ENCODE data around the gene ULK4.

The ULK4 gene

DNA sequence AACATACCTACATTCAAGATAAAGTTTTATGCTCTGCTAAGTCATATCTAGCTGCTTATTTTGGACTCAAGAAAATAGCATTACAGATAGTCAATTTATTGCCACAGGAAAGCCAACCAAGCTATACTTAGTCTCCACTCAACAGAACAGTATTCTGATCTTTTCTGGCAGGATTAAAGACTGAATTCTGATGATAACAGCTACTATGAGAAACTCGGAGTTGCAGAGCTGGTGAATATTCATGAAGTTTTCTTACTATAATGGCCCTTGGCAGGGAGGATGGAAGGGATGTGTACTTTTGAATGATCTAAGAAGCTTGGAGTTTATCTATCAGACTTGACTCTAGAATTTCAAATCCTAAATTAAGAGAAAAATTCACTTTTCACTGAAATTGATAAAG, 524.9 kb downstream of the ULK4 start:
- TF ChIP-seq, protein P1, sequence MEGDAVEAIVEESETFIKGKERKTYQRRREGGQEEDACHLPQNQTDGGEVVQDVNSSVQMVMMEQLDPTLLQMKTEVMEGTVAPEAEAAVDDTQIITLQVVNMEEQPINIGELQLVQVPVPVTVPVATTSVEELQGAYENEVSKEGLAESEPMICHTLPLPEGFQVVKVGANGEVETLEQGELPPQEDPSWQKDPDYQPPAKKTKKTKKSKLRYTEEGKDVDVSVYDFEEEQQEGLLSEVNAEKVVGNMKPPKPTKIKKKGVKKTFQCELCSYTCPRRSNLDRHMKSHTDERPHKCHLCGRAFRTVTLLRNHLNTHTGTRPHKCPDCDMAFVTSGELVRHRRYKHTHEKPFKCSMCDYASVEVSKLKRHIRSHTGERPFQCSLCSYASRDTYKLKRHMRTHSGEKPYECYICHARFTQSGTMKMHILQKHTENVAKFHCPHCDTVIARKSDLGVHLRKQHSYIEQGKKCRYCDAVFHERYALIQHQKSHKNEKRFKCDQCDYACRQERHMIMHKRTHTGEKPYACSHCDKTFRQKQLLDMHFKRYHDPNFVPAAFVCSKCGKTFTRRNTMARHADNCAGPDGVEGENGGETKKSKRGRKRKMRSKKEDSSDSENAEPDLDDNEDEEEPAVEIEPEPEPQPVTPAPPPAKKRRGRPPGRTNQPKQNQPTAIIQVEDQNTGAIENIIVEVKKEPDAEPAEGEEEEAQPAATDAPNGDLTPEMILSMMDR (IDR thresholded peaks at IDR 0.05): no peak

- TF ChIP-seq, protein P1 (IDR thresholded peaks at IDR 0.05): no peak
Measured at GRCh38 chr3:41434781-41435180, 527.1 kb downstream of the ULK4 start.

GRCh38 chr3:41431386-41431785, 530.5 kb downstream of the ULK4 start:
- TF ChIP-seq, protein P1 (IDR thresholded peaks at IDR 0.05): no peak

DNA sequence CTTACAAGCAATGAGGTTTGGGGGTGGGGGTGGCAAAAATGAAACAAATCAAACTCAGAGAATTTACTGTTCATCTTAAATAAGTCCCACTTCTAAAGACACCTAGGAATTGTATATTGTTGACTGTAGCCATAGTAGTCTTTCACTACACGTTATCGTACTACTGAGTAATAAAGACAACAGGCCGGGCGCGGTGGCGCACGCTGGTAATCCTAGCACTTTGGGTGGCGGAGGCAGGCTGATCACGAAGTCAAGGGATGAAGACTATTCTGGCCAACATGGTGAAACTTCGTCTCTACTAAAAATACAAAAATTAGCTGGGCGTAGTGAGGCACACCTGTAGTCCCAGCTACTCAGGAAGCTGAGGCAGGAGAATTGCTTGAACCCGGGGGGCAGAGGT, 531.0 kb downstream of the ULK4 start:
- TF ChIP-seq, protein P1 (IDR thresholded peaks at IDR 0.05): no peak

GRCh38 chr3:41430391-41430790, 531.5 kb downstream of the ULK4 start:
- TF ChIP-seq, protein P1 (IDR thresholded peaks at IDR 0.05): no peak

GRCh38 chr3:41426485-41426884, 535.4 kb downstream of the ULK4 start:
- TF ChIP-seq, protein P1 (IDR thresholded peaks at IDR 0.05): no peak

DNA sequence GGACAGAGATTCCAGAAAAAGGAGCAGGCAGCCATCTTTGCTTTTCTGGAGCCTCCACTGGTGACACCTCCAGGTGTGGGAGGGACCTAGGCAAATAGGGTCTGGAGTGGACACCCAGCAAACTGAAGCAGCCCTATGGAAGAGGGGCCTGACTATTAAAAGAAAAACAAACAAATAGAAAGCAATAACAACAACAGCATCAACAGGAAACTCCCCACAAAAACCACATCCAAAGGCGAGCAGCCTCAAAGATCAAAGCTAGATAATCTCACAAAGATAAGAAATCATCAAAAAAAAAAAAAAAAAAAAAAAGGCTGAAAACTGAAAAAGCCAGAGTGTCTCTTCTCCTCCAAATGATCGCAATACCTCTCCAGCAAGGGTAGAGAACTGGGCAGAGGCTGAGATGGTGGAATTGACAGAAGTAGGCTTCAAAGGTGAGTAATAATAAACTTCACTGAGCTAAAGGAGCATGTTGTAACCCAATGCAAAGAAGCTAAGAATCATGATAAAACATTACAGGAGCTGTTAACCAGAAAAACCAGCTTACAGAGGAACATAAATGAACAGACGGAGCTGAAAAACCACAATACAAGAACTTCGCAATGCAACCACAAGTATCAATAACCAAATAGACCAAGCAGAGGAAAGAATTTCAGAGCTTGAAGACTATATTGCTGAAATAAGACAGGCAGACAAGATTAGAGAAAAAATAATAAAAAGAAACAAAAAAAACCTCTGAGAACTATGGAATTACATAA, 537.2 kb downstream of the ULK4 start:
- TF ChIP-seq, protein P1 (IDR thresholded peaks at IDR 0.05): no peak

DNA sequence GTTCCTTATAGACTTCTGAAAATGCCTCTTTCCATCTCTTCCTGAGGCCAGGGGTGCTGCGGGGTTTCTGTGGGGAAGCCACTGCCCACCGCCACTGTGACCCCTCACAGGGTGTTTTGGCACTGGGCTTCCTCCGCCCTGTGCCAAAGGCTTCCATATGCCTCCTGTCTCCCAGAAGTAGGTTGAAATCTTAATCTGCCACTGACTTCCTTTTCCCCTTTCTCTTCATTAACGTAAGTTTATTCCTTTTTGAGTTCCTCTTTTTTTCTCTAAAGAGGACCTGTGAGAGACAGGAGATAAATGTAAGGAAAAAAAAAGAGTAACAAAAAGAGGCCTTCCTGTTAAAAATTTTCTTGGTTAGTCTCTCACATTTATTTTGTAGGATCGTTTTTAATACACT, 542.1 kb downstream of the ULK4 start:
- TF ChIP-seq, protein P1 (IDR thresholded peaks at IDR 0.05): no peak
